Measurements from ENCODE around the gene RAMP1. TPM values are rescaled to one million over a fixed set of nuclear protein-coding genes. Genes with fewer than 3 reads are reported as not detected.

RAMP1 gene
- total RNA-seq, 2 donors from 2014 or later: 2.7 to 27.2 TPM

GRCh38 chr2:237896956-237897355 is 37.5 kb downstream of the RAMP1 start:
- no peaks in the 10 kb centered on the region for H3K4me1 ChIP-seq
- no peak for TF ChIP-seq CTCF (IDR thresholded peaks at IDR 0.05)
- no peak for DNase-seq
- intact Hi-C loops (cut with DNase I): no loop called here
- no peaks in the 10 kb centered on the region for H3K27me3 ChIP-seq
- no peaks in the 10 kb centered on the region for H3K9me3 ChIP-seq
- no peak overlapping the region for H3K9ac ChIP-seq (ENCODE audit: low read depth in 2 of 2, low read length in 2 of 2)
- H3K4me3 ChIP-seq: no peak overlapping the region
- no peaks in the 10 kb centered on the region for H3K36me3 ChIP-seq
- H3K27ac ChIP-seq: no peak overlapping the region

- intact Hi-C loops (cut with DNase I): no loop called here
- H3K36me3 ChIP-seq: no peaks in the 10 kb centered on the region
- peak overlapping the region; percentile 23 for H3K27ac ChIP-seq
Measured at GRCh38 chr2:237898057-237898414, 38.6 kb downstream of the RAMP1 start.

GRCh38 chr2:237900891-237901831 is 41.7 kb downstream of the RAMP1 start:
- H3K27me3 ChIP-seq: no peaks in the 10 kb centered on the region
- no peak overlapping the region for H3K9ac ChIP-seq (ENCODE audit: low read depth in 2 of 2, low read length in 2 of 2)
- H3K27ac ChIP-seq: no peak overlapping the region
- intact Hi-C loops (cut with DNase I): no loop called here
- H3K36me3 ChIP-seq: no peaks in the 10 kb centered on the region
- no peaks in the 10 kb centered on the region for H3K4me1 ChIP-seq
- no peak overlapping the region for H3K4me3 ChIP-seq
- no peaks in the 10 kb centered on the region for H3K9me3 ChIP-seq
- DNase-seq: no peak
- TF ChIP-seq CTCF (IDR thresholded peaks at IDR 0.05): no peak

More at GRCh38 chr2:237898057-237898414, 38.6 kb downstream of the RAMP1 start:
- H3K4me3 ChIP-seq: no peak overlapping the region
- peak overlapping the region in 1 of 2 donors; percentile 34 for H3K9ac ChIP-seq (ENCODE audit: low read depth in 2 of 2, low read length in 2 of 2)
- no peak for TF ChIP-seq CTCF (IDR thresholded peaks at IDR 0.05)
- no peaks in the 10 kb centered on the region for H3K27me3 ChIP-seq
- H3K4me1 ChIP-seq: no peaks in the 10 kb centered on the region
- no peaks in the 10 kb centered on the region for H3K9me3 ChIP-seq
- no peak for DNase-seq

GRCh38 chr2:237901932-237902850 is 42.8 kb downstream of the RAMP1 start:
- Histone ChIP-seq H3K9ac (ENCODE audit: low read depth in 2 of 2, low read length in 2 of 2) (no peak overlapping the region), H3K4me3 (no peak overlapping the region), H3K9me3 (no peaks in the 10 kb centered on the region), H3K27ac (no peak overlapping the region), H3K4me1 (no peaks in the 10 kb centered on the region), H3K27me3 (no peaks in the 10 kb centered on the region), H3K36me3 (no peaks in the 10 kb centered on the region)
- intact Hi-C loops (cut with DNase I): no loop called here
- no peak for TF ChIP-seq CTCF (IDR thresholded peaks at IDR 0.05)
- DNase-seq: no peak

DNA sequence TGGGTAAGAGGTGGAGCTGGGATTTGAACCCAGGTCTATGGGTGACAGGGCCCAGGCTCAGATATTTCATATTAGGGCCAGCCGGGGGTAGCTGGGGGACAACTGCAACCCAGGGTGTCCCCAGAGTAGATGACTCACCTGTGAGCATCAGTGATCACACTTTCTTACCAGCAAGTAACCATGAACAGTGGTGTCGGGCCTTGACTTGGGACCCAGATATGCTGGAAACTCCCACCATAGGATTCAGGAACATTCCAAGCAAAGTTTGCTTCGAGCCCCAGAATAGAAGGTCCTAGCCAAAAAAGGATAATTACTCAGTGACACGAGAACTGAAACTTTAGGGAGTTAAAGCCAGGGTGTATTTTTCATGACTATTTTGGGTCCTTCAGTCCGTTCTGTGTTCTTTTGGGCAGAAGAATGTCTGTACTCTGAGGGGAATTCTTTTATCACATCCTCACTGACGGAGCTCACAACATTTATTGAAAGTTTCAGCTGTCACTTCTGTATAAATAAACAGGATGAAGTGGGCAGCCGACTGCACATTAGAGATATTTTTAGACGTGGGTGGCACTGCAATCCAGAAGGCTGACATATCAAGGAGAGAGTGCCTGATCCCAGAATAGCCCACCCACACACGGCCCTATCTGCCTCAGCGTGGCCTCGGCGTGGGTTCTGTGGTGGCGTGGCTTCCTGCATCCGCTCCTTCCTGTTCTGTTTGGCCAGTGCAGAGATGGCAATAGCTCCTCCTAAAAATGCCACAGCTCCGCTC is 45.6 kb downstream of the RAMP1 start:
- TF ChIP-seq CTCF (IDR thresholded peaks at IDR 0.05): no peak
- no peak overlapping the region for H3K9ac ChIP-seq (ENCODE audit: low read depth in 2 of 2, low read length in 2 of 2)
- no peak overlapping the region for H3K27ac ChIP-seq
- intact Hi-C loops (cut with DNase I): no loop called here
- no peaks in the 10 kb centered on the region for H3K9me3 ChIP-seq
- H3K4me1 ChIP-seq: no peaks in the 10 kb centered on the region
- no peak overlapping the region for H3K4me3 ChIP-seq
- no peak for DNase-seq
- H3K27me3 ChIP-seq: no peaks in the 10 kb centered on the region
- no peaks in the 10 kb centered on the region for H3K36me3 ChIP-seq
